Measurements from ENCODE around the gene RASA3. TPM values are rescaled to one million over a fixed set of nuclear protein-coding genes. Genes with fewer than 3 reads are reported as not detected.
"Not testable (repeated sequence)": the region's sequence is repeated elsewhere in the genome, so short reads cannot be mapped to it uniquely, and the experiment has no call there.

RASA3 gene
- total RNA-seq, 3 donors from 2014 or later: 7.9 to 19.0 (median 8.4) TPM

DNA sequence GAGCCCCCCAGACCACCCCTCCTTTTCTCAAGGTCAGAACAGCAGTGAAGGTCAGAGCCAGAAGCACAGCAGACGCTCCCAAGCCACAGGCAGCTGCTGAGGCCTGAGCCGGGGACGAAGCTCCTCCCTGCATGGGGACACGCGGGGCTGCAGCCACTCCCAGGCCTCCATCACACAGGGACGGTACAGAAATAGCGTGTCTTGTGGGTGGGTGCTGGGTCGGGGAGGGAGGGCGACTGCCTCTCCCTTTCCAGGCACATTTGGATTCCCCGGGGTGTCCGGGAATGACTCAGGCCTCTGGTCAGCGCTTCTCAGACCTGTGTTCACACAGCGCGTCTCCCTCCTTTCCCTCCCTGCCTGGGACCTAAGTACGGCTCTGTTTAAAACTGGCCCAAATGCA is 33.2 kb downstream of the RASA3 start:
- ATAC-seq: peak; percentile 68
- TF ChIP-seq, protein P1, sequence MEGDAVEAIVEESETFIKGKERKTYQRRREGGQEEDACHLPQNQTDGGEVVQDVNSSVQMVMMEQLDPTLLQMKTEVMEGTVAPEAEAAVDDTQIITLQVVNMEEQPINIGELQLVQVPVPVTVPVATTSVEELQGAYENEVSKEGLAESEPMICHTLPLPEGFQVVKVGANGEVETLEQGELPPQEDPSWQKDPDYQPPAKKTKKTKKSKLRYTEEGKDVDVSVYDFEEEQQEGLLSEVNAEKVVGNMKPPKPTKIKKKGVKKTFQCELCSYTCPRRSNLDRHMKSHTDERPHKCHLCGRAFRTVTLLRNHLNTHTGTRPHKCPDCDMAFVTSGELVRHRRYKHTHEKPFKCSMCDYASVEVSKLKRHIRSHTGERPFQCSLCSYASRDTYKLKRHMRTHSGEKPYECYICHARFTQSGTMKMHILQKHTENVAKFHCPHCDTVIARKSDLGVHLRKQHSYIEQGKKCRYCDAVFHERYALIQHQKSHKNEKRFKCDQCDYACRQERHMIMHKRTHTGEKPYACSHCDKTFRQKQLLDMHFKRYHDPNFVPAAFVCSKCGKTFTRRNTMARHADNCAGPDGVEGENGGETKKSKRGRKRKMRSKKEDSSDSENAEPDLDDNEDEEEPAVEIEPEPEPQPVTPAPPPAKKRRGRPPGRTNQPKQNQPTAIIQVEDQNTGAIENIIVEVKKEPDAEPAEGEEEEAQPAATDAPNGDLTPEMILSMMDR (IDR thresholded peaks at IDR 0.05): no peak
- no peaks in the 10 kb centered on the region for H3K4me1 ChIP-seq (ENCODE audit: low read depth)
- no peak overlapping the region for H3K4me3 ChIP-seq
- H3K9me3 ChIP-seq: no peaks in the 10 kb centered on the region
- no peaks in the 10 kb centered on the region for H3K36me3 ChIP-seq (ENCODE audit: low read depth)
- intact Hi-C loops (cut with DNase I, micrococcal nuclease): no loop called here
- peak; percentile 41 to 73 (median 55) for DNase-seq

DNA sequence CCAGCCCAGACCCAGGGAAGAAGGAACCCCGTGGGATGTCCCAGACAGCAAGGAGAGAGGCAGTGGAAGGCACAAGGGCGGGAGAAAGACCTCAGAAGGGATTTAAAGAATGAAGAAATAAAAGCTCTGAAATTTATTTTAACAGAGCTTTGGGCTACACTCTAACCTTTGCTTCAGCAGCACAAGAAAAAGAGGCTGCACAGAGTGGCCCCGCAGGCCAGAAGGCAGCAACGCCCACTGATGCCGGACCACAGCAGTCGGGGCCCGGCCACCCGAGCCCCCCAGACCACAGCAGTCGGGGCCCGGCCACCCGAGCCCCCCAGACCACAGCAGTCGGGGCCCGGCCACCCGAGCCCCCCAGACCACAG is 33.8 kb downstream of the RASA3 start:
- H3K9me3 ChIP-seq; H3K4me3 ChIP-seq; intact Hi-C loops (cut with DNase I, micrococcal nuclease); H3K36me3 ChIP-seq (ENCODE audit: low read depth); ATAC-seq; H3K4me1 ChIP-seq (ENCODE audit: low read depth): not testable (repeated sequence)
- peak in 1 of 3 donors; percentile 17 for DNase-seq

DNA sequence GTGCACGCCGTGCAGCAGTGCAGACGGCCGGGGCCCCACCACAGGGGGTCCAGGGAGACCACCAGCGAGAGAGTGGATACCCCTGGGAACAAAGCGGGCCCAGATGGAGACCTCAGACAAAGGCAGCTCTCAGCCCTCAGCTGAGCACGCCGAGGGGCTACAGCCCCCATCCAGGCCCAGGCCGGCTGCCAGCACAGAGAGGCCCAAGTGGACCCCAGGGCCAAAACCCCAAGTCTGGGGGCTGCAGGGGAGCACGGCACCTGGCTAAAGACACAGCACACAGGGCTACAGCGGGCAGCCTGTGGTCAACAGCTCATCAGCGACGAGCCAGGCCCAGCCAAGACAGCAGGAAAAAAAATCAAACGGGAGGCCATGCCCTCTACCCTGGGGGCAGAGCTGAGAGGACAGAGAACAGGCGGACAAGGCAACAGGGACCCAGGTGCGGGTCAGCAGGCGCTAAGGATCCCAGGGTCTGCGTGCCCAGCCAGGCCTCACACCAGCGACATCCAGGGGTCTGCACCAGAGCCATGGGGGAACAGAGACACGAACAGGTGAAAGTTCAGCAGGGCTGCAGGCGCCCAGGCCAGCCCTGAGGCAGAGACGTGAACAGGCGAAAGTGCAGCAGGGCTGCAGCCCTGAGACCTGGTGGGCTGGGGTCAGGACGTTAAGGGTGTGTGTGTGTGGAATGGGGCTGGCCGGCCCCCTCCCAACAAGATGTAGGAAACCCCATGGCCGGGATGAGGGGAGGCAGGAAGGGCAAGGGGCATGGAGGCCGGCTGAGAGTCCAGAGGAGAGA is 34.3 kb downstream of the RASA3 start:
- DNase-seq (peak in 2 of 3 donors; percentile 17 to 43), ATAC-seq (no peak)
- TF ChIP-seq, protein P1 (IDR thresholded peaks at IDR 0.05): no peak
- Histone ChIP-seq H3K4me1 (ENCODE audit: low read depth) (no peaks in the 10 kb centered on the region), H3K36me3 (ENCODE audit: low read depth) (no peaks in the 10 kb centered on the region), H3K4me3 (no peak overlapping the region), H3K9me3 (no peaks in the 10 kb centered on the region)
- intact Hi-C loops (cut with DNase I, micrococcal nuclease): no loop called here

DNA sequence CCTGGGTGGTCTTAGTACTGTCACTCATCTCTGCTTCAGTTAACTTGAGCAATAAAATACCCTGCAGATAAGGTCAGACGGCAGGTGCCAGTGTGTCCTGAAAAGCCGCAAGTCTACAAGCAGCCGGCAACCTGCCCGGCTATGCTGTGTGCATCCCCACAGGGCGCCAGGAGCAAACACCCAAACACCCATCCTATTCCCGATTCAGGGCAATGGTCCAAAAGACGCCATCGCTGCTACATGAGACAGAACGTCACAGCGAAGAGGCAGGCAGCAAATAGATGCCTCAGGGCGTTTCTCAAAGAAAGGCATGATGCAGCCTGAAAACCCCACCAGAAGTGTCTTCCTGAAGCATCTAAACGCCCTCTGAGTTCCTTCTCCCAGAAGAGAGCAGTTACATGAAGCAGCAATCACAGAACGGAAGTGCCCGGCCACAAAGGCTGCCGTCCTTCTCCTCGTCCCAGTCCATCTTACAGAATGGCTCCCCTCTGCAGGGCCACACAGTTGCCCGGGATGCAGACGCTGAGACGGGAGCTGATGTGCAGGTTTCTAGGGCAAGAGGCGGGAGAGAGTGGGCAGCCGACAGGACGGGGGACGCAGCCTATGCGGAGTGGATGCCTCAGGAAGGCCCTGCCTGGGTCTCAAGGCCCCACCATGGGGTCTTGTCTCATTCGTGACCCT is 35.1 kb downstream of the RASA3 start:
- DNase-seq: peak in 1 of 3 donors; percentile 25
- ATAC-seq: no peak
- H3K36me3 ChIP-seq (ENCODE audit: low read depth): no peaks in the 10 kb centered on the region
- TF ChIP-seq, protein P1 (IDR thresholded peaks at IDR 0.05): no peak
- intact Hi-C loops (cut with DNase I, micrococcal nuclease): no loop called here
- H3K9me3 ChIP-seq: no peaks in the 10 kb centered on the region
- no peaks in the 10 kb centered on the region for H3K4me1 ChIP-seq (ENCODE audit: low read depth)
- no peak overlapping the region for H3K4me3 ChIP-seq

DNA sequence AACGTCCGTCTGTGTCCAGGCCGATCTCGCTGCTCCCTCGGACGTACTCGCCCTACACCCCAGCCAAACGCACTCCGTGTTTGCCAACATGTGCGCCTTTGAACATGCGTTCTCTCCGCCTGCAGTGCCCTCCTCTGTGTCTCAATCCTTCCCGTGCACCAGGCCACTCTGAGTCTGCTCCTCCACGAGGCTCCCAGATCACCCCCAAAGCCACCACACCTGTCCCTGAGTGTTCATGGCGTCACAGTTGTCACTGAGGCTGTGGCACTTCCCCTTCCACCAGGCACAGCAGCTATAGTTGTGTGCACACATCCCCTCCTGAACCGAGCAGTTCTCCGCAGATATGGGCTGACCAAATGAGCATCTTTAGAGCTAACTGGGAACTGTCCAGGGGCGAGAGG is 35.6 kb downstream of the RASA3 start:
- H3K36me3 ChIP-seq (ENCODE audit: low read depth): no peaks in the 10 kb centered on the region
- peaks cover 4% of the 10 kb centered on the region for H3K9me3 ChIP-seq
- TF ChIP-seq, protein P1 (IDR thresholded peaks at IDR 0.05): no peak
- ATAC-seq: no peak
- H3K4me3 ChIP-seq: no peak overlapping the region
- intact Hi-C loops (cut with DNase I, micrococcal nuclease): no loop called here
- DNase-seq: peak in 2 of 3 donors; percentile 14 to 34
- H3K4me1 ChIP-seq (ENCODE audit: low read depth): no peaks in the 10 kb centered on the region

DNA sequence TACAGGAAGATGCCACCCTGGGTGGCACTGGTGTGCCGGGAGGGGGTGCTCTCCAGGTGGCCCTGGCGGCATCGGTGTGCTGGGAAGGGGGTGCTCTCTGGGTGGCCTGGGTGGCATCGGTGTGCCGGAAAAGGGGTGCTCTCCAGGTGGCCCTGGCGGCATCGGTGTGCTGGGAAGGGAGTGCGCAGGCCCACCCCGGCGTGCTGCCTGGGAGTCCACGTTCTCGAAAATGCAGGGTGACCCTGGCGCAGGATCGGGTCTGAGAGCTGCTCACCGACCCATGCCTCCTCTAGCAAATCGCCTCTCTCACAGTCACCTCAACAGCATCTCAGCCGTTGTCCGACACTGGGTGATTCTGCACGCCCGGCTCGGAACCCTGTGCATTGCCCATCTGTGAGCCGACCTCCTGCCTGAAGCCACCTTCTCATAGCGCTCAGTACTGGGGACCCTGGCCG is 36.4 kb downstream of the RASA3 start:
- Histone ChIP-seq H3K9me3 (peaks cover 11% of the 10 kb centered on the region), H3K4me1 (ENCODE audit: low read depth) (no peaks in the 10 kb centered on the region), H3K4me3 (no peak overlapping the region), H3K36me3 (ENCODE audit: low read depth) (no peaks in the 10 kb centered on the region)
- intact Hi-C loops (cut with DNase I, micrococcal nuclease): no loop called here
- peak in 1 of 3 donors; percentile 41 for DNase-seq
- ATAC-seq: no peak
- TF ChIP-seq, protein P1 (IDR thresholded peaks at IDR 0.05): no peak

Data from mucosa of descending colon (tissue), 3 donors.